ENCODE data around the gene YES1.

The YES1 gene

DNA sequence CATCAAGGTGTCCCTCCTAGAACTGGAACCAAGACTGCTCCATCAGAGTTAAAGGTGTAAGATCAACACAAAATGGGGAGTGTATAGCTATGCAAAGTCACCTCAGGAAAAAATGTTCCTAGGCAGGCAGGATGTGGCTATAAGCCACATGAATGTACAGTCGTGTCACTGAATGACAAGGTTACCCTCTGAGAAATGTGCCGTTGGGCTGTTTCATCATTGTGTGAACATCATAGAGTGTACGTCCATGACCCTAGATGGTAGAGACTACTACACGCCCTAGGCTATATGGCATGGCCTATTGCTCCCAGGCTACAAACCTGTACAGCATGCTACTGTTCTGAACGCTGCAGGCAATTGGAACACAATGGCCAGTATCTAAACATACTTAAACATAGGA, 130.1 kb downstream of the YES1 start:
- no peak for DNase-seq

DNA sequence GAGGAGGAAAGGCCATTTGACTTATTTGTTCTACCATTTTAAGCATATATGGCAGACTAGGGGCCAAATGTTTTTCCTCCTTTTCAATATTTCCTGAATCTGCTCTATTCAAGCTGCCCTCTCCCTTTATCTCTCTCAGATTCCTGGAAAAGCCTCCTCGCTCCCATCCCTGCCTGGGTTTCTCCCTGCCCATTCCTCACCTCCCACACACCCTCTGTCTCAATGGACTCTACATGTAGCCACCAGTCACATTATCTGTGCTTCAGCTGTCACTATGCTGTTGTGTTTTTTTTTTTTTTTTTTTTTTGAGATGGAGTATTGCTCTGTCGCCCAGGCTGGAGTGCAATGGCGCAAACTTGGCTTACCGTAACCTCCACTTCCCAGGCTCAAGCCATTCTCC, 131.7 kb downstream of the YES1 start:
- no peak for DNase-seq

DNA sequence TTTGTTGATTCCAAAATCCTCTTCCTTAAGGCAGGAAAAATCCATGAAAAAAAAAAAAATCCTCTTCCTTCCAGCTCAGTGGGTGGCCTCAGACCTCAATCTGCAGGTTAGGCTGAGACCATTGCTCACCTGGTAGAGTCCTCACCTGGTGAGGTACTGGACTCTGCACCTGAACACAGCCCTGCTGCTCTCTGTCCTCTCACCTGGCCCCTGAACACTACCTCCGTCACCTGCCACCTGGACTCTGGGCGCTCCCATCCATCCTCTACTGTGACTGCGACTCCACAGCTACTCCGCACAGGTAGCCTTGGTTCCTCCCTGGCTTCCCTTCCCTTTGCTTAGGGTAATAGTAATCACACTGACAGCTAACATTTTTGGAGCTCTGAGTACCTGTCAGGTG, 132.5 kb downstream of the YES1 start:
- no peak for DNase-seq

DNA sequence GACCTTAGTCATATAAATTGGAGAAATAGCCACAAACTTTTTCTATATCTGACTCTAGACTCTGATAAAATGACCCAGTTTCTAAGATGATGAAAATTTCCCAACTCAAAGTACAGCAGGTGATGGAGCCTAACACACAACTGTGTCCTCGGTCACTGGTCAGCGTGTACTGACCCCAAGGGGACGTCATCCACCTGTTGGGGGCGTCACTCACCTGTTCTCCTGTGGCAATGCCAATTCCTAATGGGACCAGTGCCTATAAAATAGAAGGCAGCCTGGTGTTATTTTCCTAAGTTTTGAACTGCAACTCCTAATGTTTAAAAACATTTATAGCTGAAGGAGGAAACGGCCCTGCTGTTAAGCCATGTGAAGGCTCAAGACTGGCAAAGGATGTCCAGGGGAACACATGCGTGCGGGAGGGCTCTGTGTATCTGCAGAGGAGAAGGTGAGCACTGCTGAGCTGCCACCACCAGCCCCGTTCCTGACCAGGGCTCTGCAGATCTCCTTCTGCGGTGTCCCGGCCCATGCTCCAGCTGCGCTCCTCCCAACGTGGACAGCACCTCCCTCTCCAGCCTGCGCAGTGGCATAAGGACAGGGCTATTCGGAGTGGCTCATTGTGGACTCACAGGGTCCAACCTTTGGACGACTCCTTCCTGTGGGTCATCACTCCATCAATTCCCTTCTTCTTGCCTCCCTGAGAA, 133.4 kb downstream of the YES1 start:
- DNase-seq = no peak

DNA sequence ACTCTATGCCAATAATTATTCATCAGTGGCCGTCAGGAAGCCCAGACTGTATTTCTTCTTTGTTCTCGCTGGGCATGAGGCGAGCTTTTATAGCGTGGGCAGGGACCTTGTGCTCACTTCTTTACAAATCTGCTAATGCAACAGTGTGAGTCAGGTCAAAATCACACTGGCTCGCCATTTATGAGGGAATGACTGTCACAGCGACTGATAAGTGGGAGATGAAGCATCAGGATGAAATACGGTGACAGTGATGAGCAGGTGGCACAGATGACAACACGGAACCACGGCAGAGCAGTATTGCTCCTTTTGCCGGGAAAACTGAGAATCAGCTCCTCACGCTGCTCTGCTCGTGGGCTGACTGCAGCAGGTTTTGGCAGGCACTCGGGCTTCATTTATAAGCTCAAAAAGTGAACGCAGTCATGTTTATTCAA, 134.1 kb downstream of the YES1 start:
- DNase-seq = no peak

DNA sequence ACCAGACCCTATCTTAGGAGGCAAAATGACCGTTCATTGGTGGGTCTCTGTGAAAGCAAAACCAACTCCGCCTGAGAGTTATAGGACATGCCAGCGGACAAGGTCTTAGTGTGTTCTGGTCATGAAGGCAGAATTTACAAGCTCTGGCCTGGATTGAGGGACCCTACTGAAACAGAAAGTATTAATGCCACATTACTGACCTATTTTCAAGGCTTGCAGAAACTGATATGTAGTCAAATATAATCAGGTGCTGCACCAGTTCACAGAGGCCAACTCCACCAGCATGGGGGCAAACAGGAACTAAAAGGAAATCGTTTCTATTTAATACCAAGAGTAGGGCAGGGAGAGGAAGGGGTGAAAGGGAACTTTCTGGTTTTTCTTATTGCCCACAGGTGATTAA, 134.9 kb downstream of the YES1 start:
- no peak for DNase-seq

- no peak for DNase-seq
These were observed 135.3 kb downstream of the YES1 start for GRCh38 chr18:676736-677135.

GRCh38 chr18:676069-676468, 136.0 kb downstream of the YES1 start:
- DNase-seq = no peak

GRCh38 chr18:675307-675706, 136.7 kb downstream of the YES1 start:
- no peak for DNase-seq

DNA sequence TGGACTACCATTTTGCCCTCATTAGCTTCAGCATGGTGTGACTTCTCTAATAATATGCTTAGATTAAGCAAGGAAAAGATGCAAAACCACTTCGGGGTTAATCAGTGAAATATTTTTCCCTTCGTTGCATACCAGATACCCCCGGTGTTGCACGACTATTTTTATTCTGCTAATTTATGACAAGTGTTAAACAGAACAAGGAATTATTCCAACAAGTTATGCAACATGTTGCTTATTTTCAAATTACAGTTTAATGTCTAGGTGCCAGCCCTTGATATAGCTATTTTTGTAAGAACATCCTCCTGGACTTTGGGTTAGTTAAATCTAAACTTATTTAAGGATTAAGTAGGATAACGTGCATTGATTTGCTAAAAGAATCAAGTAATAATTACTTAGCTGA, 138.3 kb downstream of the YES1 start:
- DNase-seq = no peak

DNA sequence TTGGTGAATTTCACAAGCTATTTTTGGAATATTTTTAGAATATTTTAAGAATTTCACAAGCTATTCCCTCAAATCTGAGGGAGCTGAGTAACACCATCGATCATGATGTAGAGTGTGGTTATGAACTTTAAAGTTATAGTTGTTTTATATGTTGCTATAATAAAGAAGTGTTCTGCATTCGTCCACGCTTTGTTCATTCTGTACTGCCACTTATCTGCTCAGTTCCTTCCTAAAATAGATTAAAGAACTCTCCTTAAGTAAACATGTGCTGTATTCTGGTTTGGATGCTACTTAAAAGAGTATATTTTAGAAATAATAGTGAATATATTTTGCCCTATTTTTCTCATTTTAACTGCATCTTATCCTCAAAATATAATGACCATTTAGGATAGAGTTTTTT, 138.7 kb downstream of the YES1 start:
- no peak for DNase-seq

All from NCI-H1694 (cell line).